H1 (cell line): Measurements from ENCODE around the gene C19orf53. TPM values are rescaled to one million over a fixed set of nuclear protein-coding genes. Genes with fewer than 3 reads are reported as not detected.

ENCODE experiments used
- HDAC2 ChIP-seq, 2 experiments: fragments of 300-600 bp in 1 of 2; sonication (generic) in 1 of 2; IDR thresholded peaks; 2 replicates each; pipeline ENCODE4 v1.6.1; 2011 to 2012; ENCODE audit warnings: low read depth in 2 of 2, low read length in 2 of 2, mild to moderate bottlenecking in 2 of 2, moderate library complexity in 2 of 2, borderline replicate concordance in 1 of 2, inconsistent platforms in 1 of 2
- RFX5 ChIP-seq: IDR thresholded peaks from 2 replicates; pipeline ENCODE4 v1.6.1; 2011; ENCODE audit warnings: low read depth, low read length, improper control_type of control experiment, borderline replicate concordance
- polyA plus RNA-seq, 7 experiments: library from polyadenylated mRNA; depleted of rRNA in 3 of 7; stranded (reverse) in 5 of 7; unstranded in 2 of 7; fragments of >200 nt in 5 of 7; fragments of 200-250 nt in 2 of 7; gene quantifications; 1 replicate in 5 of 7; 2 replicates in 1 of 7; 4 replicates in 1 of 7; pipeline versions ENCODE4 v1.2.1 to v1.2.3, GENCODE V29; 2011 to 2013; ENCODE audit warnings: missing spikeins in 2 of 7, mixed read lengths in 2 of 7
- total RNA-seq: library from RNA; stranded (reverse); fragmentation: NEBNext Ultra II Directional; extraction: Animal tissue kit (Norgen Biotek cat#: 25700); gene quantifications from 2 replicates; pipeline ENCODE4 v1.2.1, GENCODE V29; 2021

Gene C19orf53
- total and polyA plus RNA-seq, 2 of the 8 experiments (the other 6 are each of a cell fraction or from before 2014, with no cell fraction given), result 104 to 169 TPM

DNA sequence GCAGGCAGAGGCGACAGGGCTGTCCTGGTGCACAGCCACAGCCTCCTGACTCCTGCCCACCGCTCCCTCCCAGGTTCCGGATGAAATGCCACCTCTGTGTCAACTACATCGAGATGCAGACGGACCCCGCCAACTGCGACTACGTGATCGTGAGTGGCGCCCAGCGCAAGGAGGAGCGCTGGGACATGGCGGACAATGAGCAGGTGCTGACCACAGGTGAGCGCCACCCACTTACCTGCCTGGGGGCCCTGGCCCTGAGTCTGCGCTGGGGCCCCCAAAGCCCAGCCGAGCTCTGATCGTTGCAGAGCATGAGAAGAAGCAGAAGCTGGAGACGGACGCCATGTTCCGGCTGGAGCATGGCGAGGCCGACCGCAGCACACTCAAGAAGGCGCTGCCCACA is 15.5 kb upstream of the C19orf53 start (continued):
- no peak for TF ChIP-seq RFX5
- no peak for TF ChIP-seq HDAC2 (IDR thresholded peaks at IDR 0.05; ENCODE audit: borderline replicate concordance in 1 of 2, low read depth in 2 of 2, low read length in 2 of 2)
